Raji (cell line): ENCODE results near the gene FGD6.

Experiments
- POLR2A ChIP-seq: IDR thresholded peaks from 2 replicates; pipeline ENCODE4 v1.6.1; 2011; ENCODE audit warnings: low read depth, low read length, control low read depth; ENCODE audit not compliant: insufficient read depth

FGD6 gene

DNA sequence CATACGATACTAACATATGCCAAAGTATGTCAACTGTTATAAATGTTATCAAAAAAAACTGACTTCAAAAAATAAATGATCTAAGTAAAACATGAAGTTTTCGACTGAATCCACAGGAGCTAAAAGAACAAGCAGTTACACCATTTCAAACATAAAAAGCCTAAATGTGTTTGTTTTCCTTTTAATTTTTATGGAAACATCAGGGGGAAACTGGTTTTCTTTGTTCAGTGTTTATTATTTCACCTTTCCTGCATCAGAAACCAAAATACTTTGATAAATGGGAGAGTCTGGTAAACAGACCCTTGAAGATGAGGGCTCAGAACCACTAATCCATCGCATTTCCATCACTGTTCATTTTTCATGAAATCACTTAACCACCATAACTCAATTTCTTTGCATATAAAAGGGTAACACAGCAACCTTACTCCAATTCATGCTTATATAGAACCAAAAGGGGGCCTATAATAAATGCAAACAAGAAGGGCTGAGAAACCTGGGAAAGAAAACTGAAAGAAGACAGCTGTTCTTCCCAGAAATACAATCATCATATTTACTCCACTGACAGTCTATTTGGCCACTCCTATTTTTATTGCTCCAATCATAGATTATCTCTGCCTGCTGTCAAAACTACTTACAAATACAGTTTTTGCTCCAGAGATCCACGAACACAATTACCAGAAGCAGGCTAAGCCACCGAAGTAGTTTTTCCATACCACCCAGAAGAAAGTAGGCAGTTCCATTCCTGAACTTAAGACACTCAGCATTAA is 17.0 kb downstream of the FGD6 start:
- no peak for TF ChIP-seq POLR2A

DNA sequence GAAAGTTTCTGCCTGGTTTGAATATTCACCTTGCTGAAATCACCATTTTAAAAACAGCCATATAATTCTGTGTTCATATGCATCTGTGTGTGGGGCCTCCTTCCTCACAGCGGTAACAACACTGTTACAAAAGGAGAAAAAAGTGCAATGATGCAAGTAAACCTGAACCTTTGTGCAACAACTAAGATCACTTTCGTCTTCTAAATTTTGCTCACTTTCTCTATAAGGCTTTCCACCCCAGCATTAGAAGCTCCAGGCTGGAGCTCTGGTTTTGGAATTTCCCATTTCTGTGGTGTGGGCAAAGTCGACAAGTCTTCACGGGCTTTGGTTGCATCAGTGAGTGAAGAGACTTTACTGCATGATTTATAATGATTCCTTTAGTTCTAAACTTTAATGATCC is 18.4 kb downstream of the FGD6 start:
- TF ChIP-seq POLR2A = 0 out of 2 replicates have a peak, but pooled peaks have one; percentile 14

DNA sequence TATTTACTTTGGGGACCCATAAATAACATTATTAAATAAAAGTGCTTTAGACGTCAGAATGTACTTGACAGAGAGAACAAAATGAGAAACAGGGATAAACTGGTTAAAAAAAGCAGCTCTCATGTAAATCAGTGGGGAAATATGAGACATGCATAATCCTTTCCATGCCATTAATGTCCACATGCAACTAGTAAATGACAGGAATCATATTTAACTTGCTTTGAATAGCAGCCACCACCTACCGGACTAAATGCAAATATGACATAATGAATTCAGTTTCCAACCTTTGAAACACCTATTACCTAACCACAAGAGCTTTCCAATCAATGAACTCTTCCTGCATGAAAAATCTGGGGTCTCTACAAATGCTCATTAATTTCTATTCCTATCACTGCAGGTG is 19.6 kb downstream of the FGD6 start:
- TF ChIP-seq POLR2A = peak; percentile 28; the same call in 1 of the 2 replicates

DNA sequence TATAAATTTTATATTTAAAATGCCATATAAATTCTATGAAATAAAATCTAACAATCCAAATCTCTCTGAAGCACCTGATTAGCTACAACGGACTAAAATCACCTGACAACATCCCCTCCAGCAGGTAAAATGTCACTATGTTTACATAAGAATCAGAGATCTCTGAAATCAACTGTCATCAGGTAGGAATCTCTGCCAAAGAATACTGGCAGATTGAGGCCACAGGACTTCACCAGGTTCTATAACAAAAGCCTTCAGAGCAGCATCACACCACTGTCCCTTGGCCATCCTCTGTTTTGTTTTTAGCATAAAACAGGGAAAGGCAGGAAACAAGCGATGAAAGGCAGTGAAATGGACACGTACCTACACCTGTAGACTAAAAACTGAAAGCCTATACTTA is 22.1 kb downstream of the FGD6 start:
- no peak for TF ChIP-seq POLR2A

DNA sequence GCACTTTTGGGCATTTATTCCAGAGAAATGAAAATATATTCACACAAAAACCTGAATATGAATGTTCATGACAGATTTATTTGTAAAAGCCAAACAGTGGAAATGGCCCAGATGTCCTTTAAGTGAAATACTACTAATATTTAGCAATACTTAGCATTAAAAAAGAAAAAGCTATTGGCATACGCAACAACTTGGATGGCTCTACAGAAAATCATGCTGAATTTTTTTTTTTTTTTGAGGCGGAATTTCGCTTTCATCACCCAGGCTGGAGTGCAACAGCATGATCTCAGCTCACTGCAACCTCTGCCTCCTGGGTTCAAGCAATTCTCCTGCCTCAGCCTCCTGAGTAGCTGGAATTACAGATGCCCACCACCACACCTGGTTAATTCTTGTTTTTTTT is 24.1 kb downstream of the FGD6 start:
- TF ChIP-seq POLR2A = no peak

DNA sequence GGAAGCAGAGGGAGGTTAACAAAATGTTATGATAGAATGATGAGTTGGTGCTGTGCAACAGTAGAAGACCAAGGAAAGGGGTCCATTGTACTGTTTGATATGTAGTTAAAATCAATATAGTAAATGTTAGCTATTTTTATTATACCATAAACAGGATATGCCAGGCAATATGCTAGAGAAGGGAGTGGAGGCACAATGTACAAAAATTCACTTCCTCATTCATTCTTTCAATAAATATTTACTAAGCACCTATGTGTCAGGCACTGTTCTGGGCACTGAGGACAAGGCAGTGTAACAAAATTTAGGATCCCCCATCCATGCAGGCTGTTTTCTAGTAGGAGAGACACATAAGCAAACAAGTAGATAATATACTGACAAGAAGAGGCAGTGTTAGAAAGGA is 25.0 kb downstream of the FGD6 start:
- TF ChIP-seq POLR2A = no peak

DNA sequence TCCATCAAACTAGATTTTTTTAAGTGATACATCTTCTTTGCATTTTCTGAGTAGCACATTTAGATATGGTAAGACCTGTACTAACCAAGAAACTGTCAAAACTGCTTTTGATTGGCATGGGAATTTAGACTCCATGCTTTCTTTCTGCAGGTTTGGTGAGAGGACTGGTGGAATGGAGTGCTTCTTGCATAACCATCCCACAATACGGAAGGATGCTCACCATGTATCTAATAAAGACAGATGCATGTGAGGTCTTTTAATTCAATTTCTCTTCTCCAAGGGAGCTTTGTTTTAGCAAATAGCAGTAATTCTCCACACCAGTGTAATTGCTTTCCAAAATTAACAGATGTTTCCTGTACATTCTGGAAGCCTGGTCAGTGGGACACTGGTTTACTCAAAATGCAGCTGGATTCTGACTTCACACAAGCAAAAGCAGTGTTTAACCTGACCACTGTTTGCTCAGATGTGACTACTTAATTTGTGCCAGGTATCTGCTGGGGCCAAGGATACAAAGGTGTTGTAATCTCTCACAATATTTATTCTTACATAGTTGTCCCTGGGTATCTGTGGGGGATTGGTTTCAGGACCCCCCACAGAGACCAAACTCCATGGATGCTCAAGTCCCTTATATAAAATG is 26.1 kb downstream of the FGD6 start:
- TF ChIP-seq POLR2A = no peak

DNA sequence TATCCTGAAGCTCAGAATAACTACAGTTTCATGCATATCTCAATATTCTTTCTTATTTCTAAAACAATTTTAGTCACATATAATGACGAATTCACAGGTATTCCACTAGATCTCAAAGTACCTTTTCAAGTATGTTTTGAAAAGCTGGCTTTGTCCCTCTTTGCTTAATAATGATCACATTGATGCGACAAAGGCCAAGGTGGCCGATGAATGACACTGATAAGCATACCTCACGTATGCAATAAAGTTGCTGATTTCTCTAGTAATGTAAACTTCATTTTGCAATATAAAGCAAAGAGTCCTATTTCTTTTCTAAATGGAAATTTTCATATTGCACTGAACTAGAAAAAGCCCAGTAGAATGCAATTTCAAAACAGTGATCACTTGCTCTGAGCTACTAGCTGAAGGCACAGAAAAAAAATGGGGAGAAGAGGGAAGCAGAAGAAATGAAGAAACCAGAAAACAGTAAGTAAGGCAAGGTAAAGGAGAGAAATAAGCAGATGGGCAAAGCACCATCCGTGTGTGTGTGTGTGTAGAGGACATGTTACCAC is 29.3 kb downstream of the FGD6 start:
- TF ChIP-seq POLR2A = no peak

DNA sequence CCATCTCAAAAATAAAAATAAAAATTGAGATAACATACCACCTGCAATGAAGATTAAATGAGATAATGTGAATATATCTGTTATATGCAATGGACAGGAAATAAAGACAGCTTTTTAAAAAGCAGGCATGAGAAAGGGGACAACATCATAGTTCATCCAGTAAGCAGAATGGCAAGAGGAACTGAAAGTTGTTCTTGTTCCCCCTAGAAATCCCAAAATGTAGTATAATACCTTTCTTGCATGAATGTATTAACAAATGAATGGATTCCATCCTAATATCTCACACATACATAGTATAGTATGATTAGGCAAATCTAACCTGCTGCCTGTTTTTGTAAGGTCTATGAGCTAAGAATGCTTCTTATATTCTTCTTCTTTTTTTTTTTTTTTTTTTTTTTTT is 31.4 kb downstream of the FGD6 start:
- TF ChIP-seq POLR2A = no peak

DNA sequence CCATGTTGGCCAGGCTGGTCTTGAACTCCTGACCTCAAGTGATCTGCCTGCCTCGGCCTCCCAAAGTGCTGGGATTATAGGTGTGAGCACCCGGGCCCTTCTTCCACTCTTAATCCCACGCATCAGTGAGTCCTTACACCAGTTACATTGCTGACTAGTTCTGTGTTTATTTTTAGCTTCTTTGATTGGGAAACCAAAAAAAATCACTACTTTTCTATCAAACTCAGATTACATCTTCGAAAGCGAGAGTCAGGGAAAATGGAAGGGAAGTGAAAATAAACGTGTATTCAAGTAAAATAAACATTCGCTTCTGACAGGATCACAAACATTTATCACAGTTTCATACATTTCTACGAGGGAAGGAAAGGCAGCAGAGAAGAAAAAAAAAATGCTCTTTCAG is 32.2 kb downstream of the FGD6 start:
- no peak for TF ChIP-seq POLR2A

DNA sequence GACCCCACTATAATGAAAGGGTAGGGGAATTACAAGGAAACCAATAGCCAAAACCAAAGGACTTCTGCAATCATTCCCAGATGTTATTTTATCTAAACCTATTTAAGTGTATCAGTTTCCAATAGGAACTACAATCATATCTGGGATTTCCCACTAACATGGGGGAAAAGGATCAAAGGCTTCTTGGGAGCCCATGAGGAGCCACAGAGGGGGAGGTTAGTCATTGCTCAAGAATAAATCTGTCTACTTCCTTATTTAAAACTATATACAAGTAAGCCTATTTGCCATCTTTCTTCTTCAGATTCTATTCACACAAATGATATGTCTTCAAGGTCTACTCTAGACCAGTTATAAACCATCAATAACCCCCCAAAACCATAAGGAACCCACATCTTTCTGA is 33.1 kb downstream of the FGD6 start:
- no peak for TF ChIP-seq POLR2A

DNA sequence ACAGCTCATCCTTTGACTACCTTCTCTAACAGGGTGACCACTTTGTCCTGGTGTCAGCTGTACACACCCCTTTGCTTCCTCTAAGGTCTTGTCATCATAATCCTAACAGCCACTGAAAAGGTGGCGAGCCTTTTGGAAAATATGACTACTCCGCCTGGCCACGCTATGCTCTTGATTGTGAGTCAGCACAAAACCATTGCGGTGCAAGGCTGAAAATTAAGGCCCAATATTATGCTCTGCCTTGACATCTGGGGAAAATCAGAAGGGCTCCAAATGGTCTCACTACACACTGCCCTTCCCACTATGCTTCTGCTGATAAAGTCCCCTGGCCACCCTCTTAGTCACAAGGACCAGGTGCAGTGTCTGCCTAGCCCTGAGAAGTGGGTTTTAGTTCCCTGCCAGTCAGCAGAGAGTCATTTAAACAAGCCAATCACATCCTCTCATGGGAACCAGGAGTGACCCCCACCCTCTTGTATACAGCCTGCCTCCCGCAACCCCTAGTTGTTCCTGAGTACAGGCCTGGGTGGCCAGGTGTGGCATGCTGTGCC is 34.3 kb downstream of the FGD6 start:
- TF ChIP-seq POLR2A = no peak

DNA sequence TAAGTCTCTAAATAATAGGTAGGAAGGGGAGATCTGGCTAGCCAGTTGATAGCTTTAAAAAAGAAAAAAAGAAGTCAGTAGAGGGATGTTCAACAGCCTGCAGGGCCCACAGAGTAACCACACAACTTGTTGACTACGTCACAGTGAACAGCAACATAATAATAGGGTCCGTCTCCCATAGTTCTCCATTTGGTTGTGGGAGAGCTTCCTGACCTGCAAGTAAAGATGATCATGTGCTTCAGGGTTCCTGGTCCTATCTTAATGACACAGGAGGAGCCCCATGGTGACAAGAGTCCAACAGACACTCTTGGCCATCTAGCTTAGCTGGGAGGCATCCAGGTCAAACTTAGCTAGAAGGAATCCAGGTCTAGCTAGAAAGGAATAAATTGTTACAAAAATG is 36.2 kb downstream of the FGD6 start:
- no peak for TF ChIP-seq POLR2A

DNA sequence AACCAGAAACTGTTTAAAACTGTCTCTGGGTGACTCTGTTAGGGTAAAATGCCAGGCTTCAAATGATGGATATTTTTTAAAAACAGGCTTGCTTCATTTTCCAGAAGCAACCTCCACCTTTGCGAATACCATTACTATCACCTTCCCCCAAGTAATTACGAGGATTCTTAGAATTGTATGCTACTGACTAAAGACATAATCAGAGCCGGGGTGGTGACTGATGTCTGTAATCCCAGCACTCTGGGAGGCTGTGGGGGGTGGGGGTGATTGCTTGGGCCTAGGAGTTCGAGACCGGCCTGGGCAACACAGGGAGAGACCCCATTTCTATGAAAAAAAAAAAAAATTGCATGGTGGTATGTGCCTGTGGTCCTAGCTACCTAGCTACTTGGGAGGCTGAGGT is 38.3 kb downstream of the FGD6 start:
- TF ChIP-seq POLR2A = no peak

DNA sequence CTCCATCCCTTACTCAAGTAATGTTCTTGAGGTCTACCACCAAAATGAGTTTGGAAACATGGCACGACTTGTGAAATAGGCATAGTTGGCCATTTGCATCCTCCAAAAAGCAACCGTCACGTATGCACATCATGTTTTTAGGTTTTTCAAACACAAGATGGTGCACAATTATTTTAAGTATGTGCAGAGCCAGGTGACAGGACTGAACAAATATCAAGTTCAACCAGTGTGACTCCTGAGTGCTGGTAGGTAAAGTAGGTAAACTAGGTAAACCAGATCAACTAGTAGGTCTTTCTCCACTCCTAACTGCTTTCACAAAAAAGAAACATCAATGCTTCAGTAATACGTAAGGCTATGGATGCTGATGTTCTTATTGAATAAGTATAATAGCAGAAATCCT is 39.1 kb downstream of the FGD6 start:
- TF ChIP-seq POLR2A = no peak

DNA sequence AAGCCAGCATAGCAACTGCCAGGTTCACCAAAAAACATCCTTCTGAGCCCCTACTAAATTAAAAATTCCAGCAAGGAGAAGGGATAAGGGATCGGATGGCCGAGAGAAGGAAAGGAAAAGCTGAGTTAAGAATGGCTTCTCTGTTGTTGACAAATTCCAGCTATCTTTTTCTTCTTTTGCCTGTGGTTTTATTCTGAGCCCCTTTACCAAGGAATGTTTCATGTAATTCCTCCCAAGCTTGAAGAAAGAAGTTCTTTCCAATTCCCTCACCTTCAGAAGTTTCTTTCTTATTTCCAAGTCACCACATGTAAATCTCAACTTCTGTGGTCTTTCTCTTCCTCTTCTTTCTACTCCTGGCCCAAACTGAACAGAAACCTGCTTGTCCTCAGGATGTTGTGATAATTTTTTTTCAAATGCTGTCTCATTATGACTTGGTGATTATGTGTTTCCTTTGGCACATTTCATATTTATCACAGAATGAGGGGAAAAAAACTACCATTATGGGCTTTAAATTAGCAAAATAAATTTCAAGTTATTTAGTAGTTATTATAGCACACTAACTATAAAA is 40.0 kb downstream of the FGD6 start:
- no peak for TF ChIP-seq POLR2A
